Neutrophil (primary cell): ENCODE measurements around the gene ASAP3.

Source experiments
- H3K27ac ChIP-seq: fragments of 200-600 bp; sonication (generic); 2 replicates; pipeline ENCODE4 v1.5.1; 2016; ENCODE audit warnings: mild to moderate bottlenecking, moderate library complexity
- H3K27me3 ChIP-seq: fragments of 200-600 bp; sonication (generic); 2 replicates; pipeline ENCODE4 v1.6.0; 2016; ENCODE audit warnings: mild to moderate bottlenecking
- H3K36me3 ChIP-seq: fragments of 200-600 bp; sonication (generic); 2 replicates; pipeline ENCODE4 v1.5.1; 2017
- H3K4me1 ChIP-seq, 2 experiments: fragments of 200-600 bp in 1 of 2; sonication (generic) in 1 of 2; 1 replicate in 1 of 2; 2 replicates in 1 of 2; pipeline versions ENCODE4 v1.5.1 to v1.6.1; 2013 to 2016; ENCODE audit warnings: low read depth in 1 of 2, low read length in 1 of 2, mild to moderate bottlenecking in 1 of 2, moderate library complexity in 1 of 2; ENCODE audit not compliant: control insufficient read depth in 1 of 2, insufficient read depth in 1 of 2
- H3K4me3 ChIP-seq, 2 experiments: fragments of 200-600 bp in 1 of 2; sonication (generic) in 1 of 2; 1 replicate in 1 of 2; 2 replicates in 1 of 2; pipeline ENCODE4 v1.5.1; 2013 to 2016; ENCODE audit warnings: low read depth in 1 of 2, low read length in 1 of 2, mild to moderate bottlenecking in 1 of 2, moderate library complexity in 1 of 2
- H3K9me3 ChIP-seq: fragments of 200-600 bp; sonication (generic); 2 replicates; pipeline ENCODE4 v1.5.1; 2016
- CTCF ChIP-seq: fragments of 200-600 bp; sonication (generic); IDR thresholded peaks from 2 replicates; pipeline ENCODE4 v1.5.1; 2016; ENCODE audit warnings: antibody characterized with exemption

The ASAP3 gene

DNA sequence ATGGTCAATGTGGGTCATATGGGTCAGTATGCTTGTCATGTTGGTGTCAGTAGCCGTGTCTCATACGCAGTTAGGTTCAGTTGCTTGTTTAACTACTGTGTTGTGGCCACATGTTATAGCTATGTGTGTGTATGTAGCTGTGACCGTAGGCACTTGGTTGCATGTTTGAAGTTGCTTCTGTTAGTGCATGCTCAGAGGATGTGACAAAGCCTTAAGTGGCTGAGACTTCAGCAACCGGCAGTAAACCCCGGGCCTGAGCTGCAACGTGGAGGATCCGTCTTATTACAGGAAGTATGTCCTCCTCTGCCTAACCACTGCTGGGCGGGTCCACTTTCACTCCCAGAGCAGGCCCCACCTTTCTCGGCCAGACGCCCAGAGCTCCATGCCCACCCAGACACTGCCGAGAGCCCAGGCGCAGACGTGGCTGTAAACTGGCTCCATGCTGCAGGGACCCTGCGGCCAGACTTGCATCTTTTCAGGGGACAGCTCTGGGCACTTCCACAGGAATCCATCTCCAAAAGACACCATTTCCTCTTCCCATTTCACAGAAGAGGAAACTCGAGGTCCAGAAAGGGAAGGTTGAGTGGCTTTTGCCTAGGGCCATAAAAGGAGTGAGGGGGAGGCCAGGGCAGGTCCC, 61.6 kb downstream of the ASAP3 start:
- H3K9me3 ChIP-seq = no peaks in the 10 kb centered on the region
- TF ChIP-seq CTCF = no peak
- no peak overlapping the region for H3K27ac ChIP-seq
- no peaks in the 10 kb centered on the region for H3K36me3 ChIP-seq
- H3K27me3 ChIP-seq = peaks cover 86% of the 10 kb centered on the region
- peaks cover 10 to 18% of the 10 kb centered on the region in 2 experiments for H3K4me1 ChIP-seq
- no peak overlapping the region for H3K4me3 ChIP-seq

DNA sequence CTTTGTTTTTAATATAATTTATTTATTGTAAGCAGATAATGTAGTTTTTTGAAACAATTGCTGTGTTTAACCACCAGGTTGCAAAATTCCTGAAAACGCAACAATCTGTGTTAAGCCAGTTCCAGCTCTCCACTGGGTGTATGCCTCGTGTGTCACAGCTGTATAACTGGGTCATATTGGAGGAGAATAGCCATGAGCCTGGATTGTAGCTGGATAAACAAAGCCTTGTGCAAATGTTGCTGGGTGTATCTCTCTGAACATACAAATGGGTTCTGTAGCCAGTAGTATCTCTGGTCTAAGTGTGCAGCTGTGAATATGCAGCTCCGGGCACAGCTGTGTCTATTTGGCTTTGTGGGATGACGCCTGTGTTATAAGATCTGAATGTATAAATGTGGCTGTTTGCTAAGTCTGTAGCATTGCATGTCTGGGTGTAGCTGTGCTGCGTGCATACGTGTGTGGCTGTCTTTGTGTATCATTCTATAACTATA, 62.2 kb downstream of the ASAP3 start:
- H3K27ac ChIP-seq = no peak overlapping the region
- no peaks in the 10 kb centered on the region for H3K36me3 ChIP-seq
- no peaks in the 10 kb centered on the region for H3K9me3 ChIP-seq
- no peak for TF ChIP-seq CTCF
- H3K4me3 ChIP-seq = no peak overlapping the region
- H3K4me1 ChIP-seq = peaks cover 10 to 18% of the 10 kb centered on the region in 2 experiments
- H3K27me3 ChIP-seq = peaks cover 81% of the 10 kb centered on the region

GRCh38 chr1:23421343-23421742, 62.6 kb downstream of the ASAP3 start:
- H3K27ac ChIP-seq = no peak overlapping the region
- peaks cover 76% of the 10 kb centered on the region for H3K27me3 ChIP-seq
- H3K36me3 ChIP-seq = no peaks in the 10 kb centered on the region
- no peaks in the 10 kb centered on the region for H3K9me3 ChIP-seq
- no peak for TF ChIP-seq CTCF
- H3K4me3 ChIP-seq = no peak overlapping the region
- H3K4me1 ChIP-seq = peaks cover 10 to 18% of the 10 kb centered on the region in 2 experiments

DNA sequence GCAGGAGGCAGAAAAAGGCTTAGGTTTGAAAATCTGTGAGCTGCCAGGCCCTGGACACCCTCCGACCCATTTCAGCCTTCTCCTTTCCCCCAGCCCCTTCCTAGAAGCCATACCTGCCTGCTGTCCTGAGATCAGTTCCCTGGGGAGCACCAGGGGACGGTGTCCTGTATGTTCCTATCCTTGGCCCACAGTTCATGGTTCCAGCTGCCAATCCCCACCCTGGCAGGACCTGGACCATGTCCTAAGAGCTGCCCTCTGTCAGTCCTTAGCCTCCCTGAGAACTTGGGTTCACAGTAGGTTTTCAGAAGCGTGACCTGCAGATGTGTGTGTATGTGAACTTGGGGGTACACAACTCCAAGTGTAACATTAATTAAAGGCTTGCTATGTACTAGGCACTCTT, 63.2 kb downstream of the ASAP3 start:
- Histone ChIP-seq H3K4me3 (no peak overlapping the region), H3K36me3 (no peaks in the 10 kb centered on the region), H3K9me3 (no peaks in the 10 kb centered on the region), H3K4me1 (peaks cover 10 to 18% of the 10 kb centered on the region in 2 experiments), H3K27ac (no peak overlapping the region), H3K27me3 (peaks cover 70% of the 10 kb centered on the region)
- no peak for TF ChIP-seq CTCF

- no peak overlapping the region for H3K27ac ChIP-seq
- peaks cover 54% of the 10 kb centered on the region for H3K27me3 ChIP-seq
- H3K36me3 ChIP-seq = no peaks in the 10 kb centered on the region
- H3K9me3 ChIP-seq = no peaks in the 10 kb centered on the region
- H3K4me3 ChIP-seq = no peak overlapping the region
- H3K4me1 ChIP-seq = peaks cover 10 to 12% of the 10 kb centered on the region in 2 experiments
- TF ChIP-seq CTCF = no peak
Measured at GRCh38 chr1:23419180-23419579, 64.8 kb downstream of the ASAP3 start.
